Sigmoid colon (tissue), 7 donors: ENCODE results near the gene ANKRD13C. TPM values are rescaled to one million over a fixed set of nuclear protein-coding genes. Genes with fewer than 3 reads are reported as not detected.

ENCODE experiments used
- DNase-seq: peaks from one replicate; pipeline ENCODE4 v3.0.0-alpha.2; 2019
- H3K27ac ChIP-seq, 4 donors: fragments of 200-600 bp; sonication (generic); one replicate each; pipeline ENCODE4 v1.5.1; 2016 to 2019; ENCODE audit warnings: mild to moderate bottlenecking in 1 of 4
- H3K27me3 ChIP-seq, 3 donors: fragments of 200-600 bp; sonication (generic); one replicate each; pipeline ENCODE4 v1.5.1; 2019; ENCODE audit warnings: mild to moderate bottlenecking in 1 of 3
- H3K36me3 ChIP-seq, 4 donors: fragments of 200-600 bp; sonication (generic); one replicate each; pipeline ENCODE4 v1.5.1; 2016 to 2019
- H3K4me1 ChIP-seq, 4 donors: fragments of 200-600 bp; sonication (generic); one replicate each; pipeline ENCODE4 v1.5.1; 2017 to 2019
- H3K4me3 ChIP-seq, 4 donors: fragments of 200-600 bp; sonication (generic); one replicate each; pipeline ENCODE4 v1.5.1; 2017 to 2019; ENCODE audit warnings: mild to moderate bottlenecking in 2 of 4, moderate library complexity in 1 of 4
- H3K9me3 ChIP-seq, 4 donors: fragments of 200-600 bp in 3 of 4; sonication (generic) in 3 of 4; one replicate each; pipeline versions ENCODE4 v1.5.1 to v1.6.1; 2013 to 2019
- EP300 ChIP-seq, 4 donors: sonication (generic); formaldehyde crosslinking; IDR thresholded peaks; one replicate each; pipeline ENCODE4 v1.6.1; 2017; ENCODE audit warnings: antibody characterized with exemption in 4 of 4
- POLR2A ChIP-seq, 2 donors: fragments of 450-650 bp; IDR thresholded peaks; one replicate each; pipeline ENCODE4 v1.6.1; 2016; ENCODE audit warnings: antibody characterized with exemption in 2 of 2, mild to moderate bottlenecking in 2 of 2, moderate library complexity in 2 of 2
- POLR2AphosphoS5 ChIP-seq, 4 donors: sonication (generic); formaldehyde crosslinking; IDR thresholded peaks; one replicate each; pipeline ENCODE4 v1.6.1; 2017; ENCODE audit warnings: antibody characterized with exemption in 4 of 4
- WGBS, 2 donors: extraction: QIAGEN DNeasy Blood & Tissue Kit; methylation state at CpG; one replicate each; pipeline ENCODE4 v1.1.7; 2013; 5-methylcytosine and 5-hydroxymethylcytosine counted together
- intact Hi-C: fragments of 100-400 bp; cut with DNase I; formaldehyde crosslinking; loops from one replicate; pipeline ENCODE4 v1.15.1; 2023
- polyA plus RNA-seq, 3 donors: library from polyadenylated mRNA; stranded (reverse); fragments of 200-250 nt; gene quantifications; one replicate each; pipeline ENCODE4 v1.2.3, GENCODE V29; 2013
- total RNA-seq, 4 donors: library from RNA; depleted of rRNA; stranded (reverse); fragments of >200 nt; gene quantifications; one replicate each; pipeline ENCODE4 v1.1.0, GENCODE V29; 2016
- TF ChIP-seq, protein P1 (sequence below), 4 experiments: fragments of 450-650 bp in 3 of 4; fragments of 200-600 bp in 1 of 4; IDR thresholded peaks; one replicate each; pipeline ENCODE4 v1.5.1; 2016 to 2019; ENCODE audit warnings: antibody characterized with exemption in 4 of 4, mild to moderate bottlenecking in 3 of 4, moderate library complexity in 2 of 4
- donor health status: healthy with polysubstance abuse.
- donor health status: Bipolar disorder and iron deficiency.
- donor health status: healthy.

ANKRD13C gene
- total and polyA plus RNA-seq, 7 donors: 10.6 to 34.2 (median 22.8) TPM

DNA sequence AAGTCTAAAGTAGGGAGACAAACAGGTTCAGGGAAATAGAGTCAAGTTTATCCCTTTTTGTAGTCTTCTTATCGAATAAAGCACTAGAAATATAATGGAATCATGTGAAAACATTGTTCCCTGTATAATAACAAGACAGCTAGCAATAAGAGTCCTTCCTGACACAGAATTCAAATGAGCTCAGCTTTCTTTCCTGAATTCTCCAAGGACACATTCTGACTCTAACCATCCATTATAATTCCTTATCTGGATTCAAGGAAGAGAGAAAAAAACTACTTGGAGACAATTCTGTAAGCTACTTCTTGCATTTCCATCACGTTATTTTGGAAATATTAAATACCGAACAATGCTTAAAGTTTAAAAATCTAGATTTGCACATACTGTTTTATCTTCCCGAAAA, 58.8 kb downstream of the ANKRD13C start:
- Histone ChIP-seq H3K4me3 (no peak overlapping the region), H3K36me3 (peaks cover 0 to 94% (median 20%) of the 10 kb centered on the region in 4 donors), H3K4me1 (no peaks in the 10 kb centered on the region), H3K9me3 (no peaks in the 10 kb centered on the region), H3K27me3 (no peaks in the 10 kb centered on the region), H3K27ac (no peak overlapping the region)
- intact Hi-C loops: no loop called here
- TF ChIP-seq POLR2AphosphoS5 (IDR thresholded peaks at IDR 0.05) (no peak), POLR2A (IDR thresholded peaks at IDR 0.05) (no peak), EP300 (IDR thresholded peaks at IDR 0.05) (no peak)
- TF ChIP-seq, protein P1, sequence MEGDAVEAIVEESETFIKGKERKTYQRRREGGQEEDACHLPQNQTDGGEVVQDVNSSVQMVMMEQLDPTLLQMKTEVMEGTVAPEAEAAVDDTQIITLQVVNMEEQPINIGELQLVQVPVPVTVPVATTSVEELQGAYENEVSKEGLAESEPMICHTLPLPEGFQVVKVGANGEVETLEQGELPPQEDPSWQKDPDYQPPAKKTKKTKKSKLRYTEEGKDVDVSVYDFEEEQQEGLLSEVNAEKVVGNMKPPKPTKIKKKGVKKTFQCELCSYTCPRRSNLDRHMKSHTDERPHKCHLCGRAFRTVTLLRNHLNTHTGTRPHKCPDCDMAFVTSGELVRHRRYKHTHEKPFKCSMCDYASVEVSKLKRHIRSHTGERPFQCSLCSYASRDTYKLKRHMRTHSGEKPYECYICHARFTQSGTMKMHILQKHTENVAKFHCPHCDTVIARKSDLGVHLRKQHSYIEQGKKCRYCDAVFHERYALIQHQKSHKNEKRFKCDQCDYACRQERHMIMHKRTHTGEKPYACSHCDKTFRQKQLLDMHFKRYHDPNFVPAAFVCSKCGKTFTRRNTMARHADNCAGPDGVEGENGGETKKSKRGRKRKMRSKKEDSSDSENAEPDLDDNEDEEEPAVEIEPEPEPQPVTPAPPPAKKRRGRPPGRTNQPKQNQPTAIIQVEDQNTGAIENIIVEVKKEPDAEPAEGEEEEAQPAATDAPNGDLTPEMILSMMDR (IDR thresholded peaks at IDR 0.05): no peak
- no peak for DNase-seq
- 96 to 99% methylated on average over 4 of the region's 4 CpGs for WGBS, 2 donors

DNA sequence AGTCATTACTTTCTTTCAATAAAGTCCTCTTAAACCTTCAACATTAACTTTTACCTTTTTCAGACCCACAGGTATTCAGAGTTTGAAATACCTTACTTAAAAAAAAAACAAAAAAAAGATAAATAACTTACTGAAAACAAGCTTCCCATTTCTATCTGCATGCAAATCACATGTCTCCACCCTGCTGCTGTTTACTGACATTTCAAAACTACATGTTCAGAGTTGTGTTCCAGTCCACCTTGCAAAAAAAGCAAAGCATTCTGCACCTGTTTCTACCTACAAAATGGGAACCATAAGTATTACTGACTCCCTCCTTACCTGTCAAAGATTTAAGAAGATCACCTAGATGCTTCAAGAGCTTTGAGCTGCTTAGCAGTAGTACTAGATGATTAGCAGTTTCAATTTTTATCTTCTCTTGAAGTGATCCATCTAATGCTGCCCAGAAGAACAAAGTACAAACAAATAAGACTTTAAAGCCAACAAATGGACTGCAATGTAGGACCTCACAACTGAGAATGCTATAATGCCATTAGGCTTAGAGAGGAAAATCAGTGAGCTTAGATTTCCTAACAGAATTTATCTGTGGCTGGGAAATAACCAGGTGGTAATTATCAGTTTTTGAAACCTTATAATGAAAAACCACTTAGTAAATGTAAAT, 61.2 kb downstream of the ANKRD13C start:
- TF ChIP-seq POLR2AphosphoS5 (IDR thresholded peaks at IDR 0.05) (no peak), POLR2A (IDR thresholded peaks at IDR 0.05) (no peak)
- TF ChIP-seq, protein P1 (IDR thresholded peaks at IDR 0.05): no peak
- intact Hi-C loops: no loop called here

DNA sequence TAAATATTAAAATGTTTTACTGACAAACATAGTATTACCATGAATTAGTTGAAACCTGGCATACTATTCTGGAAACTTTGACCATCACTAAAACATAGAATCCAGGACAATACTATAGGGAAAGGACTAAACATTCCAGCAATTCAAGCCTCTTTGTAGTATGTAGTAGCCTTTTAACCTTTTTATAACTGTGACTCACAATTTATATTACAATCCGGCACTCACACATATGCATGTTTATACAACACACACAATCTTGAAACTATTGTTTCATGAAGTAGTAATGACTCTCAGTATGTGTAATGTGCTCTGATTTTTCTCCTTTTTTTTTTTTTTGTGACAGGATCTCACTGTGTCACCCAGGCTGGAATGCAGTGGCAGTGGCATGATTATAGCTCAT, 64.3 kb downstream of the ANKRD13C start:
- Histone ChIP-seq H3K9me3 (no peaks in the 10 kb centered on the region), H3K4me1 (no peaks in the 10 kb centered on the region), H3K27ac (no peak overlapping the region), H3K36me3 (peaks cover 0 to 68% (median 8%) of the 10 kb centered on the region in 4 donors), H3K27me3 (no peaks in the 10 kb centered on the region), H3K4me3 (no peak overlapping the region)
- intact Hi-C loops: no loop called here
- 11 to 74% methylated on average over 1 of the region's 1 CpG for WGBS, 2 donors
- DNase-seq: no peak
- TF ChIP-seq EP300 (IDR thresholded peaks at IDR 0.05): no peak

More for the DNA sequence above, 61.2 kb downstream of the ANKRD13C start:
- Histone ChIP-seq H3K4me1 (no peaks in the 10 kb centered on the region), H3K27ac (no peak overlapping the region), H3K27me3 (no peaks in the 10 kb centered on the region), H3K9me3 (no peaks in the 10 kb centered on the region), H3K4me3 (no peak overlapping the region), H3K36me3 (peaks cover 0 to 87% (median 14%) of the 10 kb centered on the region in 4 donors)
- DNase-seq: no peak

DNA sequence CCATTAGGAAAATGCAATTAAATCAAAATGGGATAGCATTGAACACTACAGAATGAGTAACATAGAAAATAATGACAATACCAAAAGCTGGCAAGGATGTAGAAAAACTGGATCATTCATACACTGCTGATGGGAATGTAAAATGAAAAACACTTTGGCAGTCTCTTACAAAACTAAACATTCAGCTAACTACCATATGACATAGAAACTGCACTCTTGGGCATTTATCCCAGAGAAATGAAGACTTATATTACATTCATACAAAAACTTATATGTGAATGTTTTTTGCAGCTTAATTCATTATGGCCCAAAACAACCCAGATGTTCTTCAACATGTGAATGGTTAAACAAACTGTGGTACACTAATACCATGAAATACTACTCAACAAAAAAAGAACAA, 66.4 kb downstream of the ANKRD13C start:
- intact Hi-C loops: no loop called here
- no peaks in the 10 kb centered on the region for H3K27me3 ChIP-seq
- TF ChIP-seq POLR2AphosphoS5 (IDR thresholded peaks at IDR 0.05) (no peak), EP300 (IDR thresholded peaks at IDR 0.05) (no peak), POLR2A (IDR thresholded peaks at IDR 0.05) (no peak)
- TF ChIP-seq, protein P1 (IDR thresholded peaks at IDR 0.05): no peak
- peaks cover 0 to 55% (median 5%) of the 10 kb centered on the region in 4 donors for H3K36me3 ChIP-seq
- H3K9me3 ChIP-seq: no peaks in the 10 kb centered on the region
- no peaks in the 10 kb centered on the region for H3K4me1 ChIP-seq
- no peak overlapping the region for H3K4me3 ChIP-seq
- DNase-seq: no peak
- no peak overlapping the region for H3K27ac ChIP-seq

DNA sequence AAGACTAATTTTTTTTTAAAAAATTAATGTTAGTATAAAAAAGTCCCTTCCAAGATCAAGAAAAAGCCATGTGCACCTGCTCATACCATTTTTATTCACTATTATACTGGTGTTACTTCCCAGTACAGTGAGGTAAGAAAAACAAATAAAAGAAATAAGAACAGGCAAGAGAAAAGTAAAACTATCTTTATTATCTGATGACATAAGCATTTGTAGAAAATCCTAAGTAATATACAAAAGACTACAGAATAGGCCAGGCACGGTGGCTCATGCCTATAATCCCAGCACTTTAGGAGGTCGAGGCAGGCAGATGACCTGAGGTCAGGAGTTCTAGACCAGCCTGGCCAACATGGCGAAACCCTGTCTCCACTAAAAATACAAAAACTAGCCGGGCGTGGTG, 68.1 kb downstream of the ANKRD13C start:
- 73 to 85% methylated on average over 5 of the region's 5 CpGs for WGBS, 2 donors

More for the DNA sequence above, 68.1 kb downstream of the ANKRD13C start:
- Histone ChIP-seq H3K9me3 (no peaks in the 10 kb centered on the region), H3K4me3 (no peak overlapping the region), H3K36me3 (peaks cover 0 to 45% (median 2%) of the 10 kb centered on the region in 4 donors), H3K4me1 (no peaks in the 10 kb centered on the region), H3K27ac (no peak overlapping the region), H3K27me3 (no peaks in the 10 kb centered on the region)
- intact Hi-C loops: no loop called here
- no peak for DNase-seq
- TF ChIP-seq EP300 (IDR thresholded peaks at IDR 0.05): no peak
- no peak for TF ChIP-seq POLR2AphosphoS5 (IDR thresholded peaks at IDR 0.05)
- no peak for TF ChIP-seq POLR2A (IDR thresholded peaks at IDR 0.05)
- TF ChIP-seq, protein P1 (IDR thresholded peaks at IDR 0.05): no peak
